Activated CD4-positive, CD25-positive, alpha-beta regulatory T cell treated with anti-CD3 and anti-CD28 coated beads, Interleukin-2, amount 50 U/mL, for 24 hours (primary cell): Measurements from ENCODE around the gene PRRG4.
A peak's percentile ranks its signal among the peaks of the same experiment; 100 is the strongest.
"Not testable (repeated sequence)": the region's sequence is repeated elsewhere in the genome, so short reads cannot be mapped to it uniquely, and the experiment has no call there.

Source experiments
- ATAC-seq, 2 donors: fragments of 150-1000 bp; cut with Tn5 transposase; one replicate each; pipeline ENCODE4 v1.10.0; 2021; ENCODE audit warnings: mild to moderate bottlenecking in 1 of 2, moderate library complexity in 1 of 2

The PRRG4 gene

GRCh38 chr11:32887707-32888383, 58.1 kb downstream of the PRRG4 start:
- ATAC-seq, result not testable (repeated sequence)

DNA sequence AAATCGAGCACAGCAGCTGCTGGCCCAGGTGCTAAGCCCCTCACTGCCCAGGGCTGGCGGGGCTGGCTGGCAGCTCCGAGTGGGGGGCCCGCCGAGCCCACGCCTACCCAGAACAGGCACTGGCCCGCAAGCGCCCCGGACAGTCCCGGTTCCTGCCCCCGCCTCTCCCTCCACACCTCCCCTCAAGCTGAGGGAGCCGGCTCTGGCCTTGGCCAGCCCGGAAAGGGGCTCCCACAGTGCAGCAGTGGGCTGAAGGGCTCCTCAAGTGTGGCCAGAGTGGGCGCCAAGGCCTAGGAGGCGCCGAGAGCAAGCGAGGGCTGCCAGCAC, 58.6 kb downstream of the PRRG4 start:
- not testable (repeated sequence) for ATAC-seq

- no peak for ATAC-seq
These were observed 59.1 kb downstream of the PRRG4 start for GRCh38 chr11:32888805-32889204.

GRCh38 chr11:32890843-32891656, 61.3 kb downstream of the PRRG4 start:
- ATAC-seq, result no peak

DNA sequence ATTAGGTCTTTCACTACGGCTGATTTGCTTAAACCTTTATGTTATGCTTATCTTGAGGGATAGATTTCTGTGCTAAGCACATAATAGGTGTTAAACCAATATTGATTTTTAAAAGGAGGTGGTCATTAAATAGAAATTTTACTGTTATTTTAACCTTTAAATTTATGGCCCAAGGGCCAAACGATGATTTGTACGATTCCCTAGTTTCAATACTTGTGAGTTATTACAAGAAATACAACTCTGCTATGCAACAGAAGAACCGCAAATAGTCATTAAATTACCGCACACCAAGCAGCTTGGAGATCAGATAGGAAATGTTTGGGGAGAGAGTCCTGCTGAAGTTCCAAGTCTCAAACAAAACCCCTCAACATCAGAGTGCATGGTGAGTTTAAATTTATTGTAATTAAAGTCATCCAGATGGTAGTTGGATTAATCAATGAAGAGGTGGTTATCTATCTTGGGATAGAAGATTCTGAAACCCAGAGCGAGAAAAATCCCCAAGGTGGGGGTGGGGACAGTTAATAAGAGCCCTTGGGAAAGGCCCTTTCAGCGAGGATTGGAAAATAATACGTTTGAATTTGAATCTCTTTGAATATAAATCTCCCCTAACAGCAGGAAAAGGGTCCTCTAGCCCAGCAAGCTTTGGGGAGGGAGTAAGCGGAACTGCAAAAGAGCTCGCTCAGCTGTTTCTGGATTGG, 62.1 kb downstream of the PRRG4 start:
- peak in 1 of 2 donors; percentile 5 for ATAC-seq

- ATAC-seq, result peak; percentile 71 to 80
These were observed 62.8 kb downstream of the PRRG4 start, which contains the start of gene QSER1 for GRCh38 chr11:32892355-32893092. Gene QSER1 (plus strand): TSS chr11:32892811. CDS start chr11:32893126, 315 bp downstream.

GRCh38 chr11:32893093-32893342, 63.3 kb downstream of the PRRG4 start:
- ATAC-seq, result peak in 1 of 2 donors; percentile 42

DNA sequence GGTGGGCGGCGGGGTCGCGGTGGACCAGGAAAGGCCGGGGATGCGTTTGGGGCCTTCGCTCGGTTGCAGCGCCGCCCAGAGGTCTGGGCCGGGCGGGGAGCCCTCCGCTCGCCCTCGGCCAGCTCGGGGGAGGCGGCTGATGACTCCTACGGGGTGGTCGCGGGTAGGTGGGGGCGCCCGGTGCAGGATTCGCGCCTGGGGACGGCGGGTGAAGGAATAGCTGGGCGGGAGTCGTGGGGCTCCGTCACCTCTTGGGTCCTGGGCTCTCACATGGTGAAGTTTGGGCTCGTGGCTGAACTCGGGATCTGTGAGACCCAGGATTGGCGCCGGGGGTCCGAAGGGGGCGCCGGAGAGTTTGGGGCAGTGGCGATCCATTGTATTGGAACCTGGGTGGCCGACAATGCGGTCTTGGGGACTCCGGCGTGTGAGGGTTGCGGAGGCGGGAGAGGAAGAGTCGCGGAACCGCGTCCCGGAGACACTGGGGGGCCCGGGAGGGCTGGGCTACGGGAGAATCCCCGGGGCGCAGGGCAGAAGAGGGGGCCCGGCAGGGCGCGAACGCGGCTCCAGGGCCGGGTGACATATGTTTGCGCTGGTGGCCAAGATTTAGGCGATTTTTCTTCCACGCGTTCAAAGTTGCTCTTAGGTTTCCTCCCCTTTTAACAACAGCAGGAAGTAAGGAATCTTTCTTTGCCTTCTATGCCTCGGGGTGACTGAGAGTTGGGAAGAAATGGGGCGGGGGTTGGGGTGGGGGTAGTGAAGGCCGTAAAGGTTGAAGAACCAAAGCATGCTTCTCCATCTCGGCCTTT, 63.8 kb downstream of the PRRG4 start:
- ATAC-seq, result peak; percentile 6 to 44

GRCh38 chr11:32894149-32894827, 64.6 kb downstream of the PRRG4 start:
- ATAC-seq, result no peak

- no peak for ATAC-seq
These were observed 65.2 kb downstream of the PRRG4 start for GRCh38 chr11:32894921-32895320.

GRCh38 chr11:32895471-32895870, 65.7 kb downstream of the PRRG4 start:
- ATAC-seq, result no peak

GRCh38 chr11:32897103-32897502, 67.4 kb downstream of the PRRG4 start:
- ATAC-seq, result no peak

- no peak for ATAC-seq
These were observed 69.7 kb downstream of the PRRG4 start for GRCh38 chr11:32899438-32899837.

DNA sequence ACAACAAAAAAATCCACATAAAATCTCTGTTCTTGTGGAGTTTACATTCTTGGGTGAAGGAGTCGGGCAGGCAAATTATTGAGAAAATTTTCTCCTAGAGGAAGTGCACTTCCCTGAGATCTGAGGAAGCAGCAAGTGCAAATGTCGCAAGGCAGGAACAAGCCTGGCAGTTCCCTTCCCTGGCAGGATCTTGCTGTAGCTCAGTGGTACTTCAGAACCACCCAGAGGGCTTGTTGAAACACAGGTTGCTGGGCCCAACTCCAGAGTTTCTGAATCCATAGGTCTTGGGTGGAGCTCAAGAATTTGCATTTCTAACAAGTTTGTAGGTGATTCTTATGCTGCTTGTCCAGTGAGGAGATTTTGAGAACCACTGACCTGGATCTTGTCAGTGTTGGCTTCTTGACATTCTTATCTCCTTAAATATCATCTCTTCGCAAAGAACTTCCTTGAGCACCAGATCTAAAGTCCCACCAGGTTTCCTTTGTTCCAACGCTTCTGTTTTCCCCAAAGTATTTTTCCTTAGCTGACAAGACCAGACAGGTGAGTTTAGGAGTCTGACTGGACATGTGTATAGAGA, 72.5 kb downstream of the PRRG4 start:
- no peak for ATAC-seq

- ATAC-seq, result no peak
These were observed 75.4 kb downstream of the PRRG4 start for GRCh38 chr11:32905028-32905667.
